Sigmoid colon (tissue), 7 donors: ENCODE data around the gene QRFPR. TPM values are rescaled to one million over a fixed set of nuclear protein-coding genes. Genes with fewer than 3 reads are reported as not detected.
"Not testable (repeated sequence)": the region's sequence is repeated elsewhere in the genome, so short reads cannot be mapped to it uniquely, and the experiment has no call there.

Experiments used
- DNase-seq: peaks from one replicate; pipeline ENCODE4 v3.0.0-alpha.2; 2019
- H3K27ac ChIP-seq, 4 donors: fragments of 200-600 bp; sonication (generic); one replicate each; pipeline ENCODE4 v1.5.1; 2016 to 2019; ENCODE audit warnings: mild to moderate bottlenecking in 1 of 4
- H3K27me3 ChIP-seq, 3 donors: fragments of 200-600 bp; sonication (generic); one replicate each; pipeline ENCODE4 v1.5.1; 2019; ENCODE audit warnings: mild to moderate bottlenecking in 1 of 3
- H3K36me3 ChIP-seq, 4 donors: fragments of 200-600 bp; sonication (generic); one replicate each; pipeline ENCODE4 v1.5.1; 2016 to 2019
- H3K4me1 ChIP-seq, 4 donors: fragments of 200-600 bp; sonication (generic); one replicate each; pipeline ENCODE4 v1.5.1; 2017 to 2019
- H3K4me3 ChIP-seq, 4 donors: fragments of 200-600 bp; sonication (generic); one replicate each; pipeline ENCODE4 v1.5.1; 2017 to 2019; ENCODE audit warnings: mild to moderate bottlenecking in 2 of 4, moderate library complexity in 1 of 4
- H3K9me3 ChIP-seq, 4 donors: fragments of 200-600 bp in 3 of 4; sonication (generic) in 3 of 4; one replicate each; pipeline versions ENCODE4 v1.5.1 to v1.6.1; 2013 to 2019
- EP300 ChIP-seq, 4 donors: sonication (generic); formaldehyde crosslinking; IDR thresholded peaks; one replicate each; pipeline ENCODE4 v1.6.1; 2017; ENCODE audit warnings: antibody characterized with exemption in 4 of 4
- POLR2A ChIP-seq, 2 donors: fragments of 450-650 bp; IDR thresholded peaks; one replicate each; pipeline ENCODE4 v1.6.1; 2016; ENCODE audit warnings: antibody characterized with exemption in 2 of 2, mild to moderate bottlenecking in 2 of 2, moderate library complexity in 2 of 2
- POLR2AphosphoS5 ChIP-seq, 4 donors: sonication (generic); formaldehyde crosslinking; IDR thresholded peaks; one replicate each; pipeline ENCODE4 v1.6.1; 2017; ENCODE audit warnings: antibody characterized with exemption in 4 of 4
- WGBS, 2 donors: extraction: QIAGEN DNeasy Blood & Tissue Kit; methylation state at CpG; one replicate each; pipeline ENCODE4 v1.1.7; 2013; 5-methylcytosine and 5-hydroxymethylcytosine counted together
- intact Hi-C: fragments of 100-400 bp; cut with DNase I; formaldehyde crosslinking; loops from one replicate; pipeline ENCODE4 v1.15.1; 2023
- polyA plus RNA-seq, 3 donors: library from polyadenylated mRNA; stranded (reverse); fragments of 200-250 nt; gene quantifications; one replicate each; pipeline ENCODE4 v1.2.3, GENCODE V29; 2013
- total RNA-seq, 4 donors: library from RNA; depleted of rRNA; stranded (reverse); fragments of >200 nt; gene quantifications; one replicate each; pipeline ENCODE4 v1.1.0, GENCODE V29; 2016
- TF ChIP-seq, protein P1 (sequence below), 4 experiments: fragments of 450-650 bp in 3 of 4; fragments of 200-600 bp in 1 of 4; IDR thresholded peaks; one replicate each; pipeline ENCODE4 v1.5.1; 2016 to 2019; ENCODE audit warnings: antibody characterized with exemption in 4 of 4, mild to moderate bottlenecking in 3 of 4, moderate library complexity in 2 of 4
- donor health status: healthy with polysubstance abuse.
- donor health status: Bipolar disorder and iron deficiency.
- donor health status: healthy.

QRFPR gene
- total and polyA plus RNA-seq, 7 donors: 0.04 to 0.71 TPM; not detected in 5

DNA sequence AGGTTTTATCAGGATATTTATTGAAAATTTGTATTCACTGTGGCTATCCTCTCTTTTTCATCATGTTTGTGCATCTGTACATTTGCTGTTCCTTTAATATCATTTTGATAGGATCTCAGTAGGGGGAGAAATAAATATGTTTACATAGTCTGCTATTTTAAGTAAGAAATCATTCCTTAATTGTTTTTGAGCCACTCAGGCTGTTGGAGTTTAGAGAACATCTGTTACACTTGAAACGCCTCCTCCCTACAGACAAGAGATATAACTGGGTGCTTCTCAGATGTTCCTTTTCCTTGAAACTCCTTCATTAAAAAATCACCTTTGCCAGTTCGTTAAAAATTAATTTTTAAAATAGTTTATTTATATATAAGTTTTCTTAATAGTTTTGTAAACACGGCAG lies 59.4 kb downstream of the QRFPR start:
- no peak for TF ChIP-seq POLR2AphosphoS5 (IDR thresholded peaks at IDR 0.05)
- TF ChIP-seq, protein P1, sequence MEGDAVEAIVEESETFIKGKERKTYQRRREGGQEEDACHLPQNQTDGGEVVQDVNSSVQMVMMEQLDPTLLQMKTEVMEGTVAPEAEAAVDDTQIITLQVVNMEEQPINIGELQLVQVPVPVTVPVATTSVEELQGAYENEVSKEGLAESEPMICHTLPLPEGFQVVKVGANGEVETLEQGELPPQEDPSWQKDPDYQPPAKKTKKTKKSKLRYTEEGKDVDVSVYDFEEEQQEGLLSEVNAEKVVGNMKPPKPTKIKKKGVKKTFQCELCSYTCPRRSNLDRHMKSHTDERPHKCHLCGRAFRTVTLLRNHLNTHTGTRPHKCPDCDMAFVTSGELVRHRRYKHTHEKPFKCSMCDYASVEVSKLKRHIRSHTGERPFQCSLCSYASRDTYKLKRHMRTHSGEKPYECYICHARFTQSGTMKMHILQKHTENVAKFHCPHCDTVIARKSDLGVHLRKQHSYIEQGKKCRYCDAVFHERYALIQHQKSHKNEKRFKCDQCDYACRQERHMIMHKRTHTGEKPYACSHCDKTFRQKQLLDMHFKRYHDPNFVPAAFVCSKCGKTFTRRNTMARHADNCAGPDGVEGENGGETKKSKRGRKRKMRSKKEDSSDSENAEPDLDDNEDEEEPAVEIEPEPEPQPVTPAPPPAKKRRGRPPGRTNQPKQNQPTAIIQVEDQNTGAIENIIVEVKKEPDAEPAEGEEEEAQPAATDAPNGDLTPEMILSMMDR (IDR thresholded peaks at IDR 0.05): no peak
- no peak overlapping the region for H3K27ac ChIP-seq
- no peak for DNase-seq
- WGBS, 2 donors: 18 to 57% methylated on average over 3 of the region's 3 CpGs
- H3K4me1 ChIP-seq: peaks cover 0 to 8% (median 0%) of the 10 kb centered on the region in 4 donors
- H3K4me3 ChIP-seq: no peak overlapping the region
- no peaks in the 10 kb centered on the region for H3K36me3 ChIP-seq
- no peaks in the 10 kb centered on the region for H3K27me3 ChIP-seq
- H3K9me3 ChIP-seq: no peaks in the 10 kb centered on the region
- intact Hi-C loops: no loop called here

DNA sequence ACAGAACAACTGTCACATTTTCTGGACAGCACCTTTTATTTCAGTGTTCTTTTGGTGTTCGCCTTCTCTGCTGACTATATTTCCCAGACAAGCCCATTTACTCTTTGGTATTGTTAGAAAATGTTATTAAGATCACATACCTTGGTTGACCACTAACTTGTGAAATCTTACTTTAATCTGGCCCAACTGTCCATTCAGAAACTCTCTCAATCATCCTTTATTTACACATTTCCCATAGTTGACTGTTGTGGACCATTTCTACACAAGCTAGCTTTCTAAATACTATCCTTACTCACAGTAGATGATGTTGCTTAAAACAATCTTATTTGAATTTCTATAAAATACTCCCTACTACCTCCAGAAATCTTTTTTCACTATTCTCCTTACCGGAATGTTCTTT lies 64.7 kb downstream of the QRFPR start:
- DNase-seq: no peak
- TF ChIP-seq EP300 (IDR thresholded peaks at IDR 0.05) (no peak), POLR2AphosphoS5 (IDR thresholded peaks at IDR 0.05) (no peak), POLR2A (IDR thresholded peaks at IDR 0.05) (no peak)
- TF ChIP-seq, protein P1 (IDR thresholded peaks at IDR 0.05): no peak
- intact Hi-C loops: no loop called here

GRCh38 chr4:121313430-121313829 lies 67.4 kb downstream of the QRFPR start:
- H3K27ac ChIP-seq, H3K4me1 ChIP-seq, H3K36me3 ChIP-seq, H3K27me3 ChIP-seq, H3K4me3 ChIP-seq, H3K9me3 ChIP-seq, intact Hi-C loops, DNase-seq: not testable (repeated sequence)
- WGBS, 2 donors: 65 to 87% methylated on average over 2 of the region's 2 CpGs

More for the DNA sequence above, 64.7 kb downstream of the QRFPR start:
- H3K4me3 ChIP-seq: no peak overlapping the region
- H3K27ac ChIP-seq: no peak overlapping the region
- no peaks in the 10 kb centered on the region for H3K9me3 ChIP-seq
- H3K27me3 ChIP-seq: no peaks in the 10 kb centered on the region
- no peaks in the 10 kb centered on the region for H3K36me3 ChIP-seq
- no peaks in the 10 kb centered on the region for H3K4me1 ChIP-seq
- 85 to 93% methylated on average over 2 of the region's 2 CpGs for WGBS, 2 donors

- DNase-seq: no peak
- Histone ChIP-seq H3K4me3 (no peak overlapping the region), H3K36me3 (no peaks in the 10 kb centered on the region), H3K4me1 (no peaks in the 10 kb centered on the region), H3K27ac (no peak overlapping the region), H3K27me3 (no peaks in the 10 kb centered on the region), H3K9me3 (no peaks in the 10 kb centered on the region)
- WGBS, 2 donors: 81 to 85% methylated on average over 7 of the region's 7 CpGs
- TF ChIP-seq EP300 (IDR thresholded peaks at IDR 0.05) (no peak), POLR2AphosphoS5 (IDR thresholded peaks at IDR 0.05) (no peak)
- intact Hi-C loops: no loop called here
Observed at GRCh38 chr4:121308828-121309227, 72.0 kb downstream of the QRFPR start.

DNA sequence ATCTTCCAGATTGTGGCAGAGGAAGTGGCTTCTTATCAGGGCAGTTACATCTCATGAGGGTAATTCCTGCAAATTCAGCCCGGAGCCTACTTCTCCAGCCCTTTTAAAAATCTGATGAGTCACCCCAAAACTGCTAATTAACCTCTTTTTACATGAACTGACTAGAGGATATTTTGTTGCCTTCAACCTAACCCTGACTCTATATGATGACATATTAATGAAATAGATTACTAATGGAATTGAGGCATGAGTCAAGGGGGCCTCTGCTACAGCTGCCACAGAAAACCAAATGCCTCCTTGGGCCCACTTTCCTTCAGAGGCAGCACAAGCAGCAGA lies 72.5 kb downstream of the QRFPR start:
- DNase-seq: no peak
- intact Hi-C loops: no loop called here

More for the DNA sequence above, 72.5 kb downstream of the QRFPR start:
- H3K27ac ChIP-seq: no peak overlapping the region
- 20 to 31% methylated on average over 1 of the region's 1 CpG for WGBS, 2 donors
- no peaks in the 10 kb centered on the region for H3K27me3 ChIP-seq
- no peaks in the 10 kb centered on the region for H3K4me1 ChIP-seq
- no peak overlapping the region for H3K4me3 ChIP-seq
- H3K36me3 ChIP-seq: no peaks in the 10 kb centered on the region
- no peaks in the 10 kb centered on the region for H3K9me3 ChIP-seq
- TF ChIP-seq, protein P1 (IDR thresholded peaks at IDR 0.05): no peak
- TF ChIP-seq POLR2A (IDR thresholded peaks at IDR 0.05): no peak
- TF ChIP-seq EP300 (IDR thresholded peaks at IDR 0.05): no peak
- no peak for TF ChIP-seq POLR2AphosphoS5 (IDR thresholded peaks at IDR 0.05)
